OCI-LY3 (cell line): ENCODE data around the gene CPLX1.

Source experiments
- CTCF ChIP-seq: fragments of 200-600, 300-600 bp; sonication (generic); IDR thresholded peaks from 2 replicates; pipeline ENCODE4 v1.5.1; 2014; ENCODE audit warnings: antibody characterized with exemption, low read length, low read depth
- EZH2phosphoT487 ChIP-seq: fragments of 200-600 bp; shearing (Covaris generic); IDR thresholded peaks from 2 replicates; pipeline ENCODE4 v1.6.1; 2018; ENCODE audit warnings: antibody characterized with exemption, mixed run types, low read depth

GRCh38 chr4:872241-872981, 46.5 kb upstream of the CPLX1 start:
- TF ChIP-seq CTCF (no peak), EZH2phosphoT487 (no peak)
